HK-2 (cell line): ENCODE measurements around the gene NMRAL1.

Experiments used
- DNase-seq: peaks from one replicate; pipeline ENCODE4 v3.0.0-alpha.2; 2018; ENCODE audit not compliant: unreplicated experiment

The NMRAL1 gene

DNA sequence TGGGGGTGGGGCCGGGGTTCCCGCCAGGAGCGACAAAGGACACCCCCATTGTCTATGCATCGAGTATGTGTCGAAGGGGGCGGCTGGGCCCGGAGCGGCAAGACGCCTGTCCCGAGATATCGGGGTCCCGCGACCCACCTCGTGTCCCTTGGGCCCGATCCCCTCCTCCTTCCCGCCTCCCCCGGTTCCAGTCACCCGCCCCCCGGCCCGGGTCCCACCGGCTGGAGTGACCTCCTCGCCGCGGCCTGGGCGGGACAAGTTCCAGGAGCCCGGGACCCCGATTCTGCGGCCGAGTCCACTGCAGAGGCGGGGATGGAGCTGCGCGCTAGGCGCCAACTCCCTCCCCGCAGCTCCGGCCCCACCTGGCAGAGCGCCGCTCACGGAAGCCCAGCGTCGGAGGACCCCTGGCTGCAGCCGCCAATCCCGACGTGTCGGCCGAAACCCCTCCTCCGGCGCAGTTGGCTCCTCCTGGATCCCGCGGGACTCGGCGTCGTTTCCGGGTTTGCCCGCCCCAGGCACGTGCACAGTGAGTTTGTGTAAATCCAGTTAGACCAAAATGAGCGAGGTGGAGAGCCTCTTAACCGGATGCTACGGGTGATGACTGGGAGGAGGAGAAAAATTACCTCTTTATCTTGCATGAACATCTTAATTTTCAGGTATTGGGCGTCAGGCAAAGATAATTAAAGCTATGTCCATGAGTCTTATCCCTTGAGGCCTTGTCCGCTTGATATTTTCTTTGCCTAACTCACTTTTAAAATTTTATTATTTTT is at the start of gene NMRAL1:
NMRAL1 (minus strand) TSS at position 434 of the 770 bp plus-strand sequence. CDS start 493 bp downstream, outside the sequence.
- DNase-seq, result peak; percentile 92

DNA sequence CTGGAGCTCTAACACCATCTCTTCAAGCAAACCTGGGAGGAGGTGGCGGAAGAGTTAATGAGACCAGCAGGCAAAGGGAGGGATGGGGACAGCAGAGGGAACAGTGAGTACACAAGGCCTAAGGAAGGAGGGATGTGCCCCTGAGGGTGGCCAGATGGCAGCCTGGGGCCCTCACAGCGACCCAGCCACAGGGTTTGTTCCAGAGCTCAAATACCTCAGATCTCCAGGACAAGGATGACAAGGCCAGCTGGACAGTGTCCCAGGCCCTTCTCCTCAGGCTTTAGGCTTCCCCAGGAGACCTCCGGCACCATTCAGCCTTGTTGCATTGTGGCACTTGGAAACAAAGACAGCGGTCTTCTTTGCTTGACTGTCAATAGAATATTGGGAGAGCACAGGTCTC is 49.3 kb upstream of the NMRAL1 start:
- DNase-seq, result no peak

DNA sequence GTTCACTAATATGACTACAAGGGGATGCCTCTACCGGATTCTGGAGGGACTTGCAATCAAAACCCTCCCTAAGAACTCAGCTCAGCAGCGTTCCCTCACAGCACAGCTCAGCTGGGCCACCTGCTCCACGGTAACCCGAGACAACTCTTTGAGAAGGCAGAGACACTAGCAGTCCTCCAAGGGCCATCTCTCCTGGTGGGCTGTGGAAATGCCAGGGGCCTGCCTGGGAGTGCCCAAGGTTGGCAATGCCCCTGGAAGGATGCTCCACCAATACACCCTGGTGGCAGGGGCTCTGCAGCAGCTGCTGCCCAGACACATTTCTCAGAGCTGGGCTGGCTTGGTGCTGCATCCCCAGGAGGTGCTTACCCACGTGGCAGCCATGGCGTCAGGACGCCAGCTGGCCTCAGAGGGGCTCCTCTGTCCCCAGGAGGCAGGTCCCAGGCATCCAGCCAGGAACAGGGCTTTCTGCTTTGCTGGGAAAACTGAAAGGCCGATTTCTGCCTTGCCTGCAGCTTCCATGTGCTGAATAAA is 47.7 kb upstream of the NMRAL1 start:
- no peak for DNase-seq

DNA sequence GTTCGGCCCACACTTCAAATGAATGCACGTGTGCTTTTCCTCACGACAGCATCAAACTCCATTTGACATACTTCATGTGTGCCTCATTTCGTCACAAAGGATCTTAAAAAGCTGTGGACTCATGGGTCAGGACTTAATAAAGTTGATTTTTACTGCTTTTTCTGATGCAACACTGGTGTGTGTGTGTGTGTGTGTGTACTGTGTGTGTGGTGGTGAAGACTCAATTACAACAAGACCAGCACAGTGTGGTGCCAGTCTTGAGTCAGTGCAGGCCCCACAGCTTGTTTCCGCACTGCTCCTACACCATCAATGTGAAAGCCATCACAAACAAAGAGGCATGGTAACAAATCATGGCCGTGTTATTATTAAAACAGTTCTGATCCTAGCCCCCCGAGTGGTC is 46.5 kb upstream of the NMRAL1 start:
- DNase-seq, result no peak

DNA sequence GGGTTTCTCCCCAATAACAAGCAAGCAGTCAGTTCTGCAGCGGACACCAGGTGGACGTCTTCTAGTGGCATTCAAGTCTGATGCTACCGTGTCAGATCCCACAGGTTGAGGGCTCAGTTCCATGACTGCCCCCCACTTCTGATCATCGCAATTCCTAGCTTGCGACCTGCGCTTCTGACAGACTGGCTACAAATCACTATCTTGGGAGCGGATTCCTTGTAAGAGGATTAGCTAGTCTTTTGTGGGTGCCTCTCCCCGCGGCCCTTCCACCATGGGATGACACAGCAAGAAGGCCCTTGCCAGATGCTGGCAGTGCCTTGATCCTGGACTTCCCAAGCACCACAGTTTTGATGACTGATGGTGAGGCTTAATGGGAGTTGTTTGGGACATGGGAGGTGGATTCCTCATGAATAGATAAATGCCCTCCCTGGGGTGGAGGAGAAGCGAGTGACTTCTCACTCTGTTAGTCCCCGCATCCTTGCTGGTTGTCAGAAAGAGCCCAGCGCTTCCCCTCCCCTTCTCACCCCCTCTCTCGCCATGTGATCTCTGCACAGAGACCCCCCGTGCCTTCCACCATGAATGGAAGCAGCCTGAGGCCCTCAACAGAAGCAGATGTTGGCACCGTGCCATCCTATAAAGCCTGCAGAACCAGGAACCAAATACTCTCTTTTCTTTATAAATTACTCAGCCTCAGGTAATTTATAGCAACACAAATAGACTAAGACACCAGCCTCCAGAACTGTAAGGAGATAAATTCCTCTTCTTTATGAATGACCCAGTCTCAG is 45.0 kb upstream of the NMRAL1 start:
- no peak for DNase-seq

DNA sequence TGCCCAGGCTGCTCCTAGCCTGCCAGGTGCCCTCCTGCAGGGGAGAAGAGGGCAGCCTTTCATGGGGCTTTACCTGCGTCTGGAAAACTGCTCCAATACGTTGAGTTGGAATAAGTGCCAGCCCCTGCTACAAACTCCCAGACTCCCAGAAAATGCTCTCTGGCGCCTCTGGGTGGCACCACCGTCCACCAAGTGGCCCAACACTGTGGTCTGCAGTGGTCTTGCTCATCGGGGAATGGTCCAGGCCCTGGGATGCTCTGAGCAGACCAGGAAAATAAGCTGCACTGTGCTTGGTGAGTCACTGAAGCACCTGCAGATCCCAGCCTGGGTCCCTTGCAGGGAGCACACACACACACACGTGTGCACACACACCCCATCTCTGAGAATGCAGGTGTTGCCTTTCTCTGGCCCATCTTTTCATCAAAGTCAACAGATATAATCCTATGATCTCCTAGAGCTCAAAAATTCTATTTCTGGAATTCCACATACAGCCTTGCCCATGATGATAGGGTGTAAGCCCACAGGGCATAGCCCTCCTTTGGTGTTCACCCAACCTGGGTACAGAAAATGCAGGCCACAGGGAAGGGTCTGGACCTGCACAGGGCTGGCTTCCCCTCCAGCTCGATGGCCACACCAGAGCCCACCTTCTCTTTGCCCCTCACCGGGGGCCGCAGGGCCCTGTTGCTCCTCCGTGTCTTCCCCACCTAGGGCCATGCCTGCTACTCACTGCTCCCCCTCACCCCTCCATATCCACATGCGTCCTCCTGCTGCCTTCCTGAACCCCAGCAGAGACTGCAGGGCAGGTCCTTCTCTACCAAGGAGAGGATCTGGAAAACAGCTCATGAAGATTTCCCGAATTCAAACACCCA is 43.6 kb upstream of the NMRAL1 start:
- DNase-seq, result no peak

DNA sequence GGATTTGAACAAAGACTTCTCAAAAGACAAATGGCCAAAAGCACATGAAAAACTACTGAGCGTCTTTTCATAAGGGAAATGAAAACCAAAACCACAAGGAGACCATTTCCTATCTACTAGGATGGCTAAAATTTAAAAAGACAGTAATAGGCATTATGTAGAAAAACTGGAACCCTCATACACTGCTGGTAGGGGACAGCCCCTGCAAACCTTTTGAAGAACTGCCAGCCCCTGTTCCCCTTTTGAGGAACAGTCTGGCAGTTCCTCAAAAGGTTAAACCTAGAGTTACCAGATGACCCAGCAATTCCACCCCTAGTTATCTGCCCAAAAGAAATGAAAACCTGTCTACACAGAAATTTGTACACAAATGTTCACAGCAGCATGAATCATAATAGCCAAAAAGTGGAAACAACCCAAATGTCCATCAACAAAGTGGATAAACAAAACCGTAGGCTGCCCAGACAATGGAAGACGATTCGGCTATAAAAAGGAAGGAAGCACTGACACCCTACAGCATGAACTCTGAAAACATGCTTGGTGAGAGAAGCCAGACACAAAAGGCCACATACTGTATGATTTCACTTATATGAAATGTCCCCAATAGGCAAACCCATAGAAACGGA is 41.3 kb upstream of the NMRAL1 start:
- DNase-seq, result no peak

DNA sequence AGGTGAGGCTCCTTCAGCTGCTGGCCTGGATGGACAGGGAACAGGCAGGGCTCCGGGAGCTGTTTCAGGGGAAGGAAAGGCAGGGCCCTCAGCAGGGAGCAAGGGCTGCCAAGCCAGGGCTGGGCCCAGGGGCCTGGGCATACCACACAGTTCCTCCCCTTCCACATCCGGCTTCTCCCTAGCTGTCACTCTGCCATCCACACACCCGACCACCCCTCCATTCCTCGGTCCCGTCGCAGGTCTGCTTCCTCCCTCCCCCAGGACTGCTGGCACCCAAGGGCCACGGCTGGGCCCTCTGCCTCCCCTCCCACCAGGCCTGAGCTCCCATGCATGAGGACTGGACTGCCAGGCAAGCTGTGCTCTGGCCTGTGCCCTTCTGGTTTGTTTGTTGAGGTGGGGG is 40.2 kb upstream of the NMRAL1 start:
- no peak for DNase-seq

DNA sequence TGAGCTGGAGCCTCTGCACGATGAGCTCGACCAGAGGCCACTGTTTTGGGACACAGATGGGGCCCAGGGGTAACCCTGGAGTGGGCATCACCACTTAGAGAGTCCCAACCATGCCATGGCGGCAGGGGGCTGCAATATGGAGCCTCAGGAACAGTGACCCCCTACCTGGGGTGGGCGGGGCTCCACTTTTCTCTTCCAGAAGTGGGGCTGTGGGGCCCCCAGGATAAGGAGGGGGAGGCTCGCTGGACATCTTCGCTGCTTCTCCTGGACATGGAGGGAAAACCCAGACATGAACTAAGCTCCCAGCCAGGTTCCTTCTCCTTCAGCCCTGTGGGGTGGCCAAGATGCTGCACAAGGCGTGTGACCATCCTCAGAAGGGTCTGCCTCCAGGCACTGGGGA is 39.5 kb upstream of the NMRAL1 start:
- no peak for DNase-seq

DNA sequence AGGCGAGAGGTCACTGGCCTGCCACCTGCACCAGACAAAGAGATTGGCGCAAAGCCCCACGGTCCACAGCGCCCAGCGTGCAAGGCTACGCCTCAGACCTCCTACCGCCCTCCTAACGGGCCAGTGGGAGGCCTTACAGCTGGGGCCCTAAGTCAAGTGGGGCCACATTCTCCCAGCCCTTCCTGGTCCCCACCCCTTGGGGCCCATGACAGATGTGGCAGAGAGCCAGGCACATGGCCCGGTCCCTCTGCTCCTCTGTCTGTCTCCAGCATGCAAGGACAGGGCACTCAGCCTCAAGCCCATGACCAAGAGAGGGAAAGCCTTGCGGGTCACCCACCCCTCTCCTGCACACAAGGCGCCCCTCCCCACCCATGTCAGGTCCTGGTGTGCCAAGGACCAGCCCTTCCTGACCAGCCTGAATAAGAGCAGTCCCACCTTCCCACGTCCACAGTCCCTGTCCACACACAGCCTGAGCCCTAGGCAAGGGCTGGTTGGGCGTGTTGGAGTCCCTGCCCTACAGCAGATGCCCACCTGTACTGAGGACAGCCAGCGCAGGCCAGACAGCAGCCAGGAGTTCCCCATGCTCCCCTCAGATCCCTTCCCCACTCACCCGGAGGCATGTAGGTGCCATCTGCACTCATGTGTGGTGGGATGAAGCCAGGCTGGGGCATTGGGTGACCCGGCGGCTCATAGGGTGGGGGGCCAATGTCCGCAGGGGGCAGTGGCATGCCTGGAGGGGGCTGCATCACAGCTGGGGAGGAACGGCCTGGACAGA is 38.8 kb upstream of the NMRAL1 start:
- DNase-seq, result no peak

DNA sequence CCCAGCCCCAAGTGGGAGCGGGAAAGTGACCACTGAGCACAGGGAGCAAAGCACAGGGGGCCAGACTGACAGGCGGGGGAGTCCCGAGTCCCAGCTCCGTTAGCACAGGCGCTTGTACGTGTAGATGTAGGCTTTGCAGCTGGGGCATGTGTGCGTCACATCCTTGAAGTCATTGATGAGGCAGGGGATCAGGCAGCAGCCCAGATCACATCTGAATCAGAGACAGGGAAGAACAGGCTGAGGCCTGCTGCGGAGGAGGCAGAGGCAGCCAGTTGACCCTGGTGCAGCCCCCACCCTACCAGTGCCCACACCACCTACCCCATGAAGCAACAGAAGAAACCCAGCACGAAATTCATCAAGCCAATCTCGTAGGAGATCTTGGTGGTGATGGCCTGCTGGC is 38.0 kb upstream of the NMRAL1 start:
- no peak for DNase-seq

DNA sequence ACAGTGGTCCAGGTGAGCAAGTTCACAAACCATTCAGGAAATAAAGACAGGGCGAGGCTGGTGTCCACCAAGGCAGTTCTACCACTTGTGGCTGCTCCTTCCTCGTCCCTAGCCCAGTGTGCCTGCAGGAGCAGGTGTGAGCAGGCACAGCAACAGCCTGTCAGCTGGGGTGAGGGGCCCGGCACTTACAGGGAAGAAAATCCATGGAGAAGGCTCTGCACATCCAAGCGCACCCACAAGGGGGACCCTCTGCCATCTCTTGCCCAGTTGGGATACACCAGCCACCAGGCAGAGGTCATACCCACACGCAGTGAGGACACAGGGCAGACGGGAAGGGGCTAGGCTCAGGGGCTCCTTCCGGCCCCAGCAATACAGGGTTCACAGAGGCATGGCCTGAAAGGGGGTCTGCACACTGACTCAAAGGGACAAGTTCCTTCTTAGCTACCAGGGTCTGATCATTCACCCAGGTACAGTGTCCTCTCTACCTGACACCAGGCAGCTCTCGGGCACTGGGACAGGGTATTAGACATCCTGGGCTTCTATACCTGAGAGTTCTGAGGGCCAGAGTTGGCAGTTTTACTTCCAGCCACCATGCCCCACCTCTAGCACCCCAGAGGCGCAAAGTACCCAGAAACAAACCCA is 37.1 kb upstream of the NMRAL1 start:
- no peak for DNase-seq

DNA sequence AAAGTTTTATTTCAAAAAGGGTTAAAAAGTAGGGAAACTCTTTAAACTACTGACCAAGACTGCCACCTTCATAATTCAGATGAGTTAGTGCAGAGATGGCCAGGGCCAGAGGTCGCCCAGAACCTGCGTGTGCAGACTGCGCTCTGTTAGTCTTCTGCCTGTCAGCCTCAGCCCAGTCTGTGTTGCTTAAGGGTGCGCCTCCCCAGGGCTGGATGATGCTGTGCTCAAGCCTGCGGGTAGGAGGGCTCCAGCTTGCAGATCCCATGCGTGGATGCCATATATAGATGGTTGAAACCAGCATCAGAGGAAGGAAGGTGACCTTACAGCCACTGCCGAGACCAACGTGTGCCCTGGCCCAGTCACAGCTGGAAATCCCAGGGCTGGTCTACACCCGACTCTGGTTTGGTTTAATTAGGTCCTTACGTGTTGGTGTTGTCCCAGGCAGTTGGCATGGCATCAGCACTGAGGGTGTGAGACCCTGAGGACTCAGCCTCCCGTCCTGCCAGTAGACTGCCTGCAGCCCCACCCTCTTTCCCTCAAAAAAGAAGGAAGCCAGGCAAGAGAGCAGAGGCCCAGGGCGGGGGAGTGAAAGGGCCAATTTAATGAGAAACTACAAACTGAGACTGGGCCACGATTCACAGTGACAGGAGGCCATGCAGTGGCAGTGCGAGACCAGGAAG is 36.5 kb upstream of the NMRAL1 start:
- no peak for DNase-seq

DNA sequence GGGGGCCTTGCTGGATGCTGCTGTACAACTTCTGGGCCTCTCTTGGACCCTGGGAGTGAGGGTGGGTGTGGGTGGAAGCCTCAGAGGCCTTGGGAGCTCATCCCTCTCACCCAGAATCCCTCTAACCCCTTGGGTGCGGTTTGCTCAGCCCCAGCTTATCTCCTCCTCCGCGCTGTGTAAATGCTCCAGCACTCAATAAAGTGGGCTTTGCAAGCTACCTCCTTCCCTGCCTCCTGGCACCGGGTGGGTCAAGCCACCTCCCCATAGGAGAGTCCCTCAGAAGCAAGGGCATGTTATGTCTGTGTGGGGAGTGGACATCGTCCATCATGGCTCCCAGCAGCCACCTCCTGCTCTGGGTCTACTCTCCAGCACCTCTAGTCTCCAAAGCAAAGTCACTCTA is 35.7 kb upstream of the NMRAL1 start:
- no peak for DNase-seq

DNA sequence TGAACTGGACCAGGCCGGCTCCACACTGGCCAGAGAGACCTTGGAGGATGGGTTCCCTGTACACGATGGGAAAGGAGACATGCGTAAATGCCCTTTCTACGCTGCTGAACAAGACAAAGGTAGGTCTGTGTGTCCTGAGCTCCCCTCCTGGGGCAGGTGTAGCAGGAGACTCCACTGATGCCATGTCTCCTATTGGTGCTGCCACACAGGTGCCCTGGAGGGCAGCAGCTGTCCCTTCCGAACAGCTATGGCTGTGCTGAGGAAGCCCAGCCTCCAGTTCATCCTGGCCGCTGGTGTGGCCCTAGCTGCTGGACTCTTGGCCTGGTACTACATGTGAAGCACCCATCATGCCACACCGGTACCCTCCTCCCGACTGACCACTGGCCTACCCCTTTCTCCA is 35.0 kb upstream of the NMRAL1 start:
- no peak for DNase-seq

DNA sequence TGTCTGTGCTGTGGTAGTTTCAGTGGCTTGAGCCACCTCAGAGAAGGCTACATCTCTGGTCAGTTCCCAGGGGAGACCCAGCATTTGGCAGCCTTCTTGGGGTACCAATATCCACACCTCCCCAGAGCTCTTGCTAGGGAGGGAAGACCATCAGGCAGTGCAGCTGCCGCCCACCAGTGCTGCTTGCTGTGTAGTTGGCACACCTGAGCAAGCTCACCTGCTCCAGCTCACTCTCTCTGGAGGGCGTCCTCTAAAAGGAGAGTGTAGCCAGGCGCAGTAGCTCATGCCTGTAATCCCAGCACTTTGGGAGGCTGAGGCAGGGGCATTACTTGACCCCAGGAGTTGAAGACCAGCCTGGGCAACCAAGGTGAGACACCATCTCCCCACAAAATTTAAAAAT is 34.4 kb upstream of the NMRAL1 start:
- DNase-seq, result no peak

DNA sequence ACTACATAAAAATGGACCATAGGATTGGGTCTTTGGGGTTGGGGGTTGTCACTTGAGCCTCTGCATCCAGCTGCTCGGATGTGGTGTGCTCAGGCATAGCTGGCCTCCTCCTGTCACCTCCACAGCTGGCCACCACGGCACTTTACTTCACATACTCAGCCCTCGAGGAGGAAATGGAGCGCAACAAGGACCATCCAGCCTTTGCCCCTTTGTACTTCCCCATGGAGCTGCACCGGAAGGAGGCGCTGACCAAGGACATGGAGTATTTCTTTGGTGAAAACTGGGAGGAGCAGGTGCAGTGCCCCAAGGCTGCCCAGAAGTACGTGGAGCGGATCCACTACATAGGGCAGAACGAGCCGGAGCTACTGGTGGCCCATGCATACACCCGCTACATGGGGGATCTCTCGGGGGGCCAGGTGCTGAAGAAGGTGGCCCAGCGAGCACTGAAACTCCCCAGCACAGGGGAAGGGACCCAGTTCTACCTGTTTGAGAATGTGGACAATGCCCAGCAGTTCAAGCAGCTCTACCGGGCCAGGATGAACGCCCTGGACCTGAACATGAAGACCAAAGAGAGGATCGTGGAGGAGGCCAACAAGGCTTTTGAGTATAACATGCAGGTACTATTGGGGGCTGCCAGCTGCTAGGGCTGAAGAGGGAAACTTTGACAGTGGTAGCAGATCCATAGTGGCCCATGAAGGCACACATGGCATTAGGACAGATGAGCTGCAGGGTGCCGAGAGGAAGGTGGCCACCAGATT is 33.3 kb upstream of the NMRAL1 start:
- no peak for DNase-seq

DNA sequence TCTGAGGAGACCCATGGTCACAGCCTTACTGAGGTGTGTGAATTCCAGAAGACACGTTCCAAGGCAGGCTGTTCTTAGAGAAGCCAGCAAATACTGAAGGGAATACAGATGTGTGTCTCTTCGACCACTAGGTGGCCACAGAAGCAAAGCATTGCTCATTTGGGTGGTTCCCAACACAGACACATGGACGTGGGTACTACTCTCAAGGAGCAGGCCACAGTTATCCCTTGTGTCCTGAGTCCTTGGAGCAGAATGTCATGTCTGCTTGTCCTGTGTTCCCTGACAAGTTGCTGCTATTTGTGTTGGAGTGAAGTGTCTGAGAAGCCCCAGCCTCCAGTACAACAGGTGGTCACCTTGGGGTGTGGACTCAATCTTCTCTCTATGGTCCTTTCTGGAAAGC is 32.0 kb upstream of the NMRAL1 start:
- no peak for DNase-seq
